Prostate gland (tissue), 2 donors: Measurements from ENCODE around the gene NIPSNAP2.

Source experiments
- POLR2A ChIP-seq: fragments of 450-650 bp; IDR thresholded peaks from one replicate; pipeline ENCODE4 v1.6.1; 2016; ENCODE audit warnings: antibody characterized with exemption, mild to moderate bottlenecking
- POLR2AphosphoS5 ChIP-seq: sonication (generic); formaldehyde crosslinking; IDR thresholded peaks from one replicate; pipeline ENCODE4 v1.6.1; 2017; ENCODE audit warnings: antibody characterized with exemption
- TF ChIP-seq, protein P1 (sequence below), 4 experiments: fragments of 200-600 bp in 2 of 4; fragments of 450-650 bp in 2 of 4; sonication (generic) in 2 of 4; IDR thresholded peaks; 1 replicate in 3 of 4; 2 replicates in 1 of 4; pipeline ENCODE4 v1.5.1; 2016 to 2019; ENCODE audit warnings: antibody characterized with exemption in 4 of 4, mild to moderate bottlenecking in 2 of 4, moderate library complexity in 2 of 4

GRCh38 chr7:55946545-55946944 is 17.8 kb upstream of the NIPSNAP2 start:
- TF ChIP-seq, protein P1, sequence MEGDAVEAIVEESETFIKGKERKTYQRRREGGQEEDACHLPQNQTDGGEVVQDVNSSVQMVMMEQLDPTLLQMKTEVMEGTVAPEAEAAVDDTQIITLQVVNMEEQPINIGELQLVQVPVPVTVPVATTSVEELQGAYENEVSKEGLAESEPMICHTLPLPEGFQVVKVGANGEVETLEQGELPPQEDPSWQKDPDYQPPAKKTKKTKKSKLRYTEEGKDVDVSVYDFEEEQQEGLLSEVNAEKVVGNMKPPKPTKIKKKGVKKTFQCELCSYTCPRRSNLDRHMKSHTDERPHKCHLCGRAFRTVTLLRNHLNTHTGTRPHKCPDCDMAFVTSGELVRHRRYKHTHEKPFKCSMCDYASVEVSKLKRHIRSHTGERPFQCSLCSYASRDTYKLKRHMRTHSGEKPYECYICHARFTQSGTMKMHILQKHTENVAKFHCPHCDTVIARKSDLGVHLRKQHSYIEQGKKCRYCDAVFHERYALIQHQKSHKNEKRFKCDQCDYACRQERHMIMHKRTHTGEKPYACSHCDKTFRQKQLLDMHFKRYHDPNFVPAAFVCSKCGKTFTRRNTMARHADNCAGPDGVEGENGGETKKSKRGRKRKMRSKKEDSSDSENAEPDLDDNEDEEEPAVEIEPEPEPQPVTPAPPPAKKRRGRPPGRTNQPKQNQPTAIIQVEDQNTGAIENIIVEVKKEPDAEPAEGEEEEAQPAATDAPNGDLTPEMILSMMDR (IDR thresholded peaks at IDR 0.05) = no peak
- TF ChIP-seq POLR2A = no peak
- TF ChIP-seq POLR2AphosphoS5 = no peak
